HG02938 (cell line): Measurements from ENCODE around the gene SLC12A6.
"Not testable (repeated sequence)": the region's sequence is repeated elsewhere in the genome, so short reads cannot be mapped to it uniquely, and the experiment has no call there.

Source experiments
- ATAC-seq: cut with Tn5 transposase; IDR thresholded peaks from one replicate; pipeline ENCODE4 v1.9.1; 2021; ENCODE audit warnings: mild to moderate bottlenecking, moderate library complexity; ENCODE audit not compliant: unreplicated experiment

SLC12A6 gene

DNA sequence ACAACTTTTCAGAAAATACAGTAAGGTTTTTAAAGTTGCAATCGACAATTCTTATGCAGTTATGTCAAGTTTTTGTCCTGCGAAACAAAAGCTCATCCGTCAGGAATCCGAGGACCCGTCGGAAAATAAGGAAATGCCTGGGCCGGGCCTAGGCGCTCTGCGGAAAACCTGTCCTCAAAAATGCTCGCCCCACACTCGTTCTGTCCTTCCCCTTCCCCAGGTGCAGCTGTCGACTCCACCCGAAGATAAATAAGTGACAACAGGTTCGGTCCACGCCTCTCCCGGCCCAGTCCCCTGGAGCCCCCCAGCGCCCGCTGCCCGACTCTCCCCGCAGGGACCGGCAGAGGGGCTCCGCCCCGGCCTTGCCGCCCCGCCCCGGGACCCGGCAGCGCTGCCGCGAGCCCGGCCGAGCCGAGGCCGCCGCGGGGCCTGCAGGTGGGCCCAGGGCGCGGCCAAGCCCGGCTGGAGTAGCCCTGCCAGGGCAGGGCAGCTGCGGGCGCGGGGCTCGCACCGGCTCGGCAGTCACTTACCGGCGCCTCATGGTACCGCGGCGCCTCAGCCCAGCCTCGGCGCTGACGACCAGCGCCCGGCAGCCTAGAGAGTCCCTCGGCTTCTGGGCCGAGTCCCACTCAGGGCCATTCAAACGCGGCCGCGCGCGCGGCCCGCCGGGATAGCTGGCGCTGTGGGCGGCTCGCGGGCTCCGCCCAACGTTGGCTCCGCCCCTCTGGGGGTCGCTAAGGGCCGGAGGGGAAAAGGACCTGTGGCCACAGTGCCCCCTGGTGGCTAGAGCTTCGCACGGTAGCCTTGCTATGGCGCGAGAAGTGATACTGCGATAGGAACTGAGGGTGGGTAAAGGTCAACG lies 127.9 kb downstream of the SLC12A6 start, which contains the start of gene KATNBL1:
TSS of gene KATNBL1 (minus strand) at position 676 of the 862 bp plus-strand sequence. CDS start 46,420 bp downstream, outside the sequence.
- ATAC-seq, result peak; percentile 94

DNA sequence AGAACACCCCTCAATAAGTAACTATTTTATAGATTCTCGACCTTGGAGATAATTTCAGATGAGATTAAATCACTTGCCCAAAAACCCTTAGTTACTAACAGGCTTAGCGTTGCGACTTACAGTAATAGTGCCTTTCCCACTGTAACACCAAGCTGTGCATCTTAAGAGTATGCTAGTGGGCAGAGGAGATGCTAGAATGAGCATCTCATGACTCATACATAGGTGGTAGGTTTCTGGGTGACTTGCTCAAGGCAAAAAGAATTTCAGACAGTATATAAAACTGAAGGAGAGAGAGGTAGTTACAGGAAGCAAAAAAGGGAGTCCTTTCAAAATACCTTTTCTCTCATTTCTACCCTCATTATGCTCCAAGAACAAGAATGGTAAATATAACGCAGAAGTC lies 131.6 kb downstream of the SLC12A6 start:
- ATAC-seq, result no peak

DNA sequence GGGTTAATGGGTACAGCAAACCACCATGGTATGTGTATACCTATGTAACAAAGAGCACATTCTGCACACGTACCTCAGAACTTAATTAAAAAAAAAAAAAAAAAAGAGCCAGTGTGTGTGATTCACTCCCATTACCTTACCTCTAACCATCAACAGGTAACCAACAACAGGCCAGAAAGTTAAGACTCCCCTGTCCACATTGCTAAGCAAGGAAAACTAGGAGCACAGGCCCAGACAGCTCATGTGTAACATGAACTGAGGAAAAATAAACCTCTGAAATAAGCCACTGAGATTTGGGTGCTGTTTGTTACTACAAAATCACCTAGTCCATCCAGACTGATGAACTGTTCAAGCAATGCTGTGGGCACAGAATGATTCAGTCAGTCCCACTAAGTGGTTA lies 133.6 kb downstream of the SLC12A6 start:
- ATAC-seq, result no peak

DNA sequence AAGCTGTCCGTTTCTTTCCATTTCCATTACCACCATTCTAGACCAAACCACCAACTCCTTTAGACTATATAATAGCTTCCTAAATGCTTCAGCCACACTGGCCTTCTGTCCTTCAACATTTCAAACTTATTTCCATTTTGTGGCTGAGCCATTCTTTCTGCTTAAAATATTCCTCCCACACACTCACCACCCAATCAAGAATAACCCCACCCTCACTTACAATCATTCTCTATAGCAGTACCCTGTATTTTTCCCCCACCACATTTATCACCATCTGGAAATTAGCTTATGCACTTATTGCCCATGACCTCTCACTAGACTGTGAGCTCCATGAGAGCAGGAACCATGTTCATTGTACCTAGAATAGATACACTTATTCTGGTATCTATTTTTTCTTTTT lies 134.3 kb downstream of the SLC12A6 start:
- ATAC-seq, result no peak

DNA sequence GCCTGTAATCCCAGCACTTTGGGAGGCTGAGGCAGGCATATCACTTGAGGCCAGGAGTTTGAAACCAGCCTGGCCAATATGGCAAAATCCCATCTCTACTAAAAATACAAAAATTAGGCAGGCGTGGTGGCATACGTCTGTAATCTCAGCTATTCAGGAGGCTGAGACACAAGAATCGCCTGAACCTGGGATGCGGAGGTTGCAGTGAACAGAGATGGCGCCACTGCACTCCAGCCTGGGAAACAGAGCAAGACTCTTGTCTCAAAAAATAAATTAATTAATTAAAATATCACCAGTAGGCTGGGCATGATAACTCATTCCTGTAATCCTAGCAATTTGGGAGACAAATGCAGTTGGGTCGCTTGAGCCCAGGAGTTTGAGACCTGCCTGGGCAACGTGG lies 144.3 kb downstream of the SLC12A6 start:
- ATAC-seq, result not testable (repeated sequence)

DNA sequence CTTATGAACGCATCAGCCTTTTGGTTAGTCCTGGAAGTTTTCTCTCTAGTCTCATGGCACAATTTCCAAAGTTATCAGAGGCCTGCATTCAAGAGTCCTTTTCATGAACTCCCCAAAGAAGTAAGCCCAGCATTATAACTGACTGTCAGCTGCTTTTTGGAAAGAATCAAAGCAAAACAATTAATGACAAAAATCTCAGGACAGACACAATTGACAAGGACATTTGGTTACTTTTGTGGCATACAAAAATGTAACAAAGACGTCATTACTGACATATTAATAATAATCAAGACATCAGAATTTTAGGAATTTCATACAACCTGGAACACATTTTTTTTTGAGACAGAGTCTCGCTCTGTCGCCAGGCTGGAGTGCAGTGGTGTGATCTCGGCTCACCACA lies 148.9 kb downstream of the SLC12A6 start:
- ATAC-seq, result no peak

DNA sequence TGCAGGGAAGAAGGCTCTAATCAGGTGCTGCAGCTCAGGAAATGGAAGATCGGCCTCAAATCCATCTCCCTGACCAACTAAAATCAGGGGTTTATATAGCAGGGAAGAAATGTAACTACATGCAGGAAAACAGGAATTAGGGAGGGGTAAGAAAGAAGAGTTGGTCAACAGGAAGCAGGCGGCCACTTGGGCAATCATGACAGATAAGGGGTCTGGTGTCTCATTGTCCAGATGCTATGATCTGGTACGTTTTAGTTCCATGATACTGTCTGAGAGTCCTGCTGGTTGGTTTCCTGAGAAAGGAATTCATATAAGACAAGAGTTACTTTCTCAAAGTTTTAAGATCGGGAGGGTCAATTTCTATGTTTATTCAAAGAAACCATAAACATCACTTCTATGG lies 151.9 kb downstream of the SLC12A6 start:
- ATAC-seq, result no peak

DNA sequence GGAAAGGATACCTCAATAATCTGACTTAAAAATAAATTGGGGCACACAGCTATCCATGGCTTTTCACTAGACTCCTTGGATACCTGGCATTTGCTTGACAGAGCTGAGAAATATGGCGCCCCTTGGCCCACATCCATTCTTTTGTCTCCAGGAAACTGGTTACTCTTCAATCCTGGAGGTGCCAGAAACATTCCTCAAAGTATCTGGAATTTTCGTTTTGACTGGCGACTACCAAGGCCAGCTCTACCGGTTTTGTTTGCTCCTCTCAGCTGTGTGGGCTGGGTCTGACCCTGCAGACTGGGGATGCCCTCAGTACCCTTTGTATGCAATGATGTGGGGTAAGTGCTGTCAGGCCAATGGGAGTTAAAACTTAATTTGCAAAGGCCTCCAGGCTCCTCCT lies 154.6 kb downstream of the SLC12A6 start:
- ATAC-seq, result no peak
